Smooth muscle cell (in vitro differentiated cells): ENCODE measurements around the gene CADPS. TPM values are rescaled to one million over a fixed set of nuclear protein-coding genes. Genes with fewer than 3 reads are reported as not detected.

Source experiments
- DNase-seq: peaks from one replicate; lab custom pipeline; 2025; ENCODE audit not compliant: unreplicated experiment; lab: John Stamatoyannopoulos, UW
- H2AFZ ChIP-seq: fragments of 200-600 bp; sonication (generic); 2 replicates; pipeline ENCODE4 v1.6.0; 2016; ENCODE audit warnings: antibody characterized with exemption, low read depth, mild to moderate bottlenecking
- H3F3A ChIP-seq: fragments of 200-600 bp; sonication (generic); 2 replicates; pipeline ENCODE4 v1.6.0; 2017; ENCODE audit warnings: antibody characterized with exemption, low read depth
- H3K27ac ChIP-seq: fragments of 200-600 bp; sonication (generic); 2 replicates; pipeline ENCODE4 v1.5.1; 2016; ENCODE audit warnings: low read depth, mild to moderate bottlenecking
- H3K27me3 ChIP-seq: fragments of 200-600 bp; sonication (generic); 2 replicates; pipeline ENCODE4 v1.6.1; 2016; ENCODE audit warnings: low read depth, mild to moderate bottlenecking
- H3K36me3 ChIP-seq: fragments of 200-600 bp; sonication (generic); 2 replicates; pipeline ENCODE4 v1.5.1; 2016; ENCODE audit warnings: low read depth
- H3K4me1 ChIP-seq: fragments of 200-600 bp; sonication (generic); 2 replicates; pipeline ENCODE4 v1.5.1; 2016; ENCODE audit warnings: low read depth
- H3K4me2 ChIP-seq: fragments of 200-600 bp; sonication (generic); 2 replicates; pipeline ENCODE4 v1.6.0; 2016; ENCODE audit warnings: mild to moderate bottlenecking
- H3K4me3 ChIP-seq: fragments of 200-600 bp; sonication (generic); 2 replicates; pipeline ENCODE4 v1.5.1; 2016; ENCODE audit warnings: mild to moderate bottlenecking
- H3K79me2 ChIP-seq: fragments of 200-600 bp; sonication (generic); 2 replicates; pipeline ENCODE4 v1.6.0; 2016; ENCODE audit warnings: low read depth, mild to moderate bottlenecking
- H3K9ac ChIP-seq: fragments of 200-600 bp; sonication (generic); 2 replicates; pipeline ENCODE4 v1.6.0; 2016; ENCODE audit warnings: low read depth
- H3K9me3 ChIP-seq: fragments of 200-600 bp; sonication (generic); replicated peaks from 2 replicates; pipeline ENCODE4 v1.5.1; 2016; ENCODE audit warnings: low read depth
- H4K20me1 ChIP-seq: fragments of 200-600 bp; sonication (generic); 2 replicates; pipeline ENCODE4 v1.6.0; 2016; ENCODE audit warnings: low read depth
- CTCF ChIP-seq: fragments of 200-600 bp; sonication (generic); IDR thresholded peaks from 2 replicates; pipeline ENCODE4 v1.5.1; 2017; ENCODE audit warnings: borderline replicate concordance, mild to moderate bottlenecking, antibody characterized with exemption; ENCODE audit not compliant: insufficient read depth, poor library complexity, severe bottlenecking
- WGBS: methylation state at CpG from one replicate; pipeline ENCODE4 v1.1.7; 2016; ENCODE audit warnings: low lambda C conversion rate; 5-methylcytosine and 5-hydroxymethylcytosine counted together
- polyA plus RNA-seq: library from polyadenylated mRNA; unstranded; fragments of >200 nt; fragmentation: Nextera tagmentation; extraction: Ambion mirVana; gene quantifications from 2 replicates; pipeline ENCODE4 v1.2.1, GENCODE V29; 2016
- total RNA-seq: library from RNA; depleted of rRNA; stranded (reverse); fragments of >200 nt; gene quantifications from 2 replicates; pipeline ENCODE4 v1.2.3, GENCODE V29; 2014

Gene CADPS
- total and polyA plus RNA-seq, 2 experiments from 2014 or later, result 4.4 to 38.4 TPM

DNA sequence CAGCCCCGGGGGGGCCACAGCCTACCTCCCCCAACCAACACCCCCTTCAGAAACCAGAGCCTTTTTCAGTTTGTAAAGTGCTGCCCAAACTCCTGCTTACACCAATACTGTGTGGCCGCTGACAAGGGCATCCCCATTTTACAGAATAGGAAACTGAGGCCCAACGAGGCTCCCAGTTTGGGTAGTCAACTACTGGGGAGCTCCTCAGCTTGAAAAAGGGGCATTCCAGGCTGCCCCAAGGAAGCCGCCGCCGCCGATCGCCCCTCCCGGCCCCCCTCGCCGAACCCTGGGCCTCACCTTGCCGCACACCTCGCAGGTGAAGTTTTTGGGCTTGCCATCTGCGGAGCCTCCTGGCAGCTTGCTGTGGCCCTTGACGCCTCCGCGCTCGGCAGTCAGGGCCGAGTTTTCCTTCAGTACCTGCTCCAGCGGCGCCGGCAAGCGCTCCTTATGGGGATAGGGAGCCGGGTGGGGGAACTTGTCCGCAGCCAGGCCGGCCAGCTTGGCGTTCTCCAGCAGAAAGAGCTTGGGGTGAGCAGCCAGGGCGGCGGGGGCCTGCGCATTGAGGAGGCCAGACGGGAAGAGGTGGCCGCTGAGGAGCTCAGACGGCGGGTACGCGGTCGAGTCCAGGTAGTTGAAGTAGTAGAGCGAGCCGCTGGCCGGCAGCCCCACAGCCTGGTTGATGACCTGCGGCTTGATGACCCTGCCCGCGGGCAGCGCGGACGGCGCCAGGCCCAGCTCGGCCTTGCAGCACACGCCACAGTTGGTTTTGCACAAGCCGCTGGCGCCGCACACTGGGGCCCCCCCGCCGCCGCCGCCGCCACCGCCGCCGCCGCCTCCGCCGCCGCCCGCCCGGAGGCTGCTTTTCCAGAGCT is 503.3 kb downstream of the CADPS start:
- TF ChIP-seq CTCF, result no peak
- Histone ChIP-seq H4K20me1 (no peaks in the 10 kb centered on the region), H2AFZ (no peak overlapping the region), H3K79me2 (no peaks in the 10 kb centered on the region), H3K4me2 (peak overlapping the region; percentile 26), H3F3A (no peaks in the 10 kb centered on the region), H3K9me3 (no peaks in the 10 kb centered on the region), H3K4me1 (peaks cover 50% of the 10 kb centered on the region), H3K27ac (no peak overlapping the region), H3K4me3 (no peak overlapping the region), H3K9ac (no peak overlapping the region), H3K36me3 (no peaks in the 10 kb centered on the region), H3K27me3 (peaks cover 100% of the 10 kb centered on the region)
- no peak for DNase-seq
- WGBS, result 4% methylated on average over 61 of the region's 66 CpGs

DNA sequence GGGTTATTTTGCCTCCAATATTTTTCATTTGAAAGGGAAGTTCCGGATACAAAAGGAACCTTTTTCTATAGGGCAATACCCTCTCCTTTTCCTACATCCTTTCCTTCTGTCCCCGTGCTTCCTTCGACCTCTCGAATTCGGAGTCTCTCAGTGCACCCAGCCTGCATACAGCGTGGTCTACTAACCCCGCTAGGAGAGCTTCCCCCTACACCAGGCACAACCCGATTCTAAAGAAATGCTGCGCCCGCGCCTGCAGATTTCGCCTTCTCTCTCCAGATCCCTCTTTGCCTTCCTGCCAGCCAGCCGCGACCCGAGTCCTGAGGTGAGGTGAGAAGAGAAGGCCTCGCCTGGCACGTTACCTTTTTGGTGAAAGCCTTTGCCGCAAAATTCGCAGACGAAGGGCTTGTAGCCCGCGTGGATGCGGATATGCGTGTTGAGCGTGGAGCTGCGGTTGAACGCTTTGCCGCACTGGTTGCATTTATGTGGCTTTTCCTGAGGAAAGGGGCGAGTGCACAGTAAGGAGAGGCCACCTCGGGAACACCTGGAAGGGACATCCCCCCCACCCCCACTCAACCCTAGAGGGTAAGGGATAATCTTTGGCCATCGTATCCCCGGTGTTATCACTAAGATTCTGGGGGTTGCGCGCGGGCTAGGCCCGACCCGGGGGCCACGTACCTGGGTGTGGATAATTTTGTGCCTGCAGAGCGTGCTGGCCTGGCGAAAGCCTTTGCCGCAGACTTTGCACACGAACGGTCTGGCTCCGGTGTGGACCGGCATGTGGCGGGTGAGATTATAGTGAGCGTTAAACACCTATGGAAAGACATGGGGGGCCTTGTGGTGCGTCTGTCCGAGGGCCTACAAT is 504.1 kb downstream of the CADPS start:
- WGBS, result 6% methylated on average over 49 of the region's 49 CpGs

DNA sequence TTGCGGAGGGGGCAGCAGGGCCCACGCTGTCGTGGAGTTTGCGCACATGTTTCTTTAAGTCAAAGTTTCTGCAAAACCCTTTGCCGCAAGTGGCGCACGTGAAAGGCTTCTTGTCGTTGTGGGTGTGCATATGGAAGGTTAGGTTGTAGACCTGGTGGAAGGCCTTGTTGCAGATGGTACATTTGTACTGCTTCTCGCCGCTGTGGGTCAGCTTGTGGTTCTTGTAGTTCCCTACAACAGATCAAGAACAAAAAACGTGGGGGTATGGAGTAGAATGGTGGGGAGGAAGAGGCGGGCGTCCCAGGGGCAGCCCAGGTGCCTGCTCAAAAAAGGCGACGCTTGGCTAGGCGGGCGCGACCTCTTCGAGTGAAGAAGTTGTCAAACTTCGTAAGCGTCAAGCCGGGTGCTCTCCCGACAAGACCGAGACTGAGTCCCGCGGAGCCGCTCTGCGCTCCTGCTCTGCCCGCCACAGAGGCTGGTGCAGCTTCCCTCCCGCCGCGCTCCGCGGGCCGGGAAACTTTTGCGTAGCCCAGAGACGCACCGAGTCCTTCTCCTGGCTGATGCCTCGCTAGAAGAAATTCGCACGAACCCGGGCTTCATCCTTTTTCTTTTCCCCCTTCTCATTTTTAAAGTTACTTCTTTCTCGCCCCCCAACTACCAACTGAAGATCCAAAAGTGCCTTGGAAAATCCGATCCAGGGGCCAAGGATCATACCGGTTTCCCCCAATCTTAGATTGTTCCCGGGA is 504.9 kb downstream of the CADPS start:
- Histone ChIP-seq H3K79me2 (no peaks in the 10 kb centered on the region), H2AFZ (no peak overlapping the region), H4K20me1 (no peaks in the 10 kb centered on the region), H3K27ac (no peak overlapping the region), H3K4me2 (no peak overlapping the region), H3K9me3 (no peaks in the 10 kb centered on the region), H3K9ac (no peak overlapping the region), H3K4me3 (no peak overlapping the region), H3K27me3 (peaks cover 100% of the 10 kb centered on the region), H3K36me3 (no peaks in the 10 kb centered on the region), H3F3A (no peaks in the 10 kb centered on the region), H3K4me1 (peaks cover 48% of the 10 kb centered on the region)
- TF ChIP-seq CTCF, result no peak
- DNase-seq, result no peak
- 3% methylated on average over 43 of the region's 46 CpGs for WGBS

More for the DNA sequence above, 504.1 kb downstream of the CADPS start:
- no peaks in the 10 kb centered on the region for H3K36me3 ChIP-seq
- no peak overlapping the region for H3K4me3 ChIP-seq
- H3K79me2 ChIP-seq, result no peaks in the 10 kb centered on the region
- H3K27ac ChIP-seq, result no peak overlapping the region
- H3F3A ChIP-seq, result no peaks in the 10 kb centered on the region
- no peak for DNase-seq
- no peak for TF ChIP-seq CTCF
- H4K20me1 ChIP-seq, result no peaks in the 10 kb centered on the region
- H3K4me2 ChIP-seq, result no peak overlapping the region
- H2AFZ ChIP-seq, result no peak overlapping the region
- peaks cover 100% of the 10 kb centered on the region for H3K27me3 ChIP-seq
- H3K9me3 ChIP-seq, result no peaks in the 10 kb centered on the region
- peaks cover 52% of the 10 kb centered on the region for H3K4me1 ChIP-seq
- H3K9ac ChIP-seq, result no peak overlapping the region
